ENCODE results near the gene PRKCZ.

The PRKCZ gene

GRCh38 chr1:2170211-2170610, 120.0 kb downstream of the PRKCZ start:
- WGBS (ENCODE audit: extremely low coverage, insufficient coverage, insufficient read length) = no CpG with 5 or more reads among the region's 11 CpGs
- Histone ChIP-seq H3K36me3 (ENCODE audit: control insufficient read depth in 1 of 2, insufficient read depth in 2 of 2, low read length in 2 of 2) (peaks cover 52 to 55% of the 10 kb centered on the region in 2 experiments), H2AFZ (ENCODE audit: insufficient read depth, low read length, poor library complexity) (no peak overlapping the region), H3K9ac (ENCODE audit: low read length) (no peak overlapping the region), H3K4me3 (ENCODE audit: low read depth, low read length) (no peak overlapping the region), H3K79me2 (ENCODE audit: control insufficient read depth, insufficient read depth, low read length, poor library complexity) (peaks cover 2% of the 10 kb centered on the region), H3K9me3 (ENCODE audit: insufficient read depth, low read depth, low read length) (peaks cover 5% of the 10 kb centered on the region), H3K23ac (ENCODE audit: low read length) (no peak overlapping the region), H2AK5ac (ENCODE audit: low read length) (no peak overlapping the region), H4K91ac (ENCODE audit: low read depth, low read length) (no peak overlapping the region), H3K14ac (ENCODE audit: low read length) (no peak overlapping the region), H4K12ac (ENCODE audit: low read depth, low read length) (no peak overlapping the region), H3K27ac (ENCODE audit: low read depth, low read length) (no peak overlapping the region), H3K79me1 (ENCODE audit: low read length) (peaks cover 3% of the 10 kb centered on the region), H3K4me1 (ENCODE audit: control insufficient read depth in 1 of 2, insufficient read depth in 2 of 2, low read length in 2 of 2) (peaks cover 6 to 11% of the 10 kb centered on the region in 2 experiments), H3K18ac (ENCODE audit: low read length) (no peak overlapping the region), H3K4ac (ENCODE audit: low read depth, low read length) (no peak overlapping the region), H2BK12ac (ENCODE audit: low read length) (no peak overlapping the region), H2BK5ac (ENCODE audit: low read depth, low read length, poor library complexity) (no peak overlapping the region), H3K4me2 (ENCODE audit: low read length) (no peak overlapping the region), H2BK120ac (ENCODE audit: insufficient read depth, low read length, poor library complexity) (no peak overlapping the region), H4K8ac (ENCODE audit: low read depth, low read length) (no peak overlapping the region), H3K27me3 (ENCODE audit: insufficient read depth, low read length) (no peaks in the 10 kb centered on the region)
- DNase-seq = no peak

- Histone ChIP-seq H3K4me3 (ENCODE audit: low read depth, low read length) (no peak overlapping the region), H3K14ac (ENCODE audit: low read length) (no peak overlapping the region), H3K27ac (ENCODE audit: low read depth, low read length) (no peak overlapping the region), H2AFZ (ENCODE audit: insufficient read depth, low read length, poor library complexity) (no peak overlapping the region), H3K23ac (ENCODE audit: low read length) (no peak overlapping the region), H2BK12ac (ENCODE audit: low read length) (no peak overlapping the region), H3K9ac (ENCODE audit: low read length) (no peak overlapping the region), H3K9me3 (ENCODE audit: insufficient read depth, low read depth, low read length) (peaks cover 5% of the 10 kb centered on the region), H2BK5ac (ENCODE audit: low read depth, low read length, poor library complexity) (no peak overlapping the region), H4K12ac (ENCODE audit: low read depth, low read length) (no peak overlapping the region), H4K91ac (ENCODE audit: low read depth, low read length) (no peak overlapping the region), H3K27me3 (ENCODE audit: insufficient read depth, low read length) (no peaks in the 10 kb centered on the region), H4K8ac (ENCODE audit: low read depth, low read length) (no peak overlapping the region), H3K4me2 (ENCODE audit: low read length) (no peak overlapping the region), H3K4me1 (ENCODE audit: control insufficient read depth in 1 of 2, insufficient read depth in 2 of 2, low read length in 2 of 2) (no peaks in the 10 kb centered on the region), H2BK120ac (ENCODE audit: insufficient read depth, low read length, poor library complexity) (no peak overlapping the region), H3K79me1 (ENCODE audit: low read length) (no peaks in the 10 kb centered on the region), H3K36me3 (ENCODE audit: control insufficient read depth in 1 of 2, insufficient read depth in 2 of 2, low read length in 2 of 2) (peaks cover 63 to 64% of the 10 kb centered on the region in 2 experiments), H3K4ac (ENCODE audit: low read depth, low read length) (no peak overlapping the region), H3K18ac (ENCODE audit: low read length) (no peak overlapping the region), H2AK5ac (ENCODE audit: low read length) (no peak overlapping the region), H3K79me2 (ENCODE audit: control insufficient read depth, insufficient read depth, low read length, poor library complexity) (no peaks in the 10 kb centered on the region)
- WGBS (ENCODE audit: extremely low coverage, insufficient coverage, insufficient read length) = no CpG with 5 or more reads among the region's 26 CpGs
- no peak for DNase-seq
Observed at GRCh38 chr1:2172012-2172411, 121.8 kb downstream of the PRKCZ start.

GRCh38 chr1:2172551-2173146, 122.4 kb downstream of the PRKCZ start:
- no peak for DNase-seq
- Histone ChIP-seq H2BK5ac (ENCODE audit: low read depth, low read length, poor library complexity) (no peak overlapping the region), H2AFZ (ENCODE audit: insufficient read depth, low read length, poor library complexity) (no peak overlapping the region), H3K9me3 (ENCODE audit: insufficient read depth, low read depth, low read length) (peaks cover 5% of the 10 kb centered on the region), H3K79me2 (ENCODE audit: control insufficient read depth, insufficient read depth, low read length, poor library complexity) (no peaks in the 10 kb centered on the region), H3K4me3 (ENCODE audit: low read depth, low read length) (peak overlapping the region; percentile 43), H3K4ac (ENCODE audit: low read depth, low read length) (no peak overlapping the region), H3K14ac (ENCODE audit: low read length) (no peak overlapping the region), H3K4me1 (ENCODE audit: control insufficient read depth in 1 of 2, insufficient read depth in 2 of 2, low read length in 2 of 2) (no peaks in the 10 kb centered on the region), H2AK5ac (ENCODE audit: low read length) (no peak overlapping the region), H4K91ac (ENCODE audit: low read depth, low read length) (no peak overlapping the region), H2BK12ac (ENCODE audit: low read length) (no peak overlapping the region), H4K8ac (ENCODE audit: low read depth, low read length) (no peak overlapping the region), H3K36me3 (ENCODE audit: control insufficient read depth in 1 of 2, insufficient read depth in 2 of 2, low read length in 2 of 2) (peaks cover 67 to 69% of the 10 kb centered on the region in 2 experiments), H4K12ac (ENCODE audit: low read depth, low read length) (no peak overlapping the region), H3K27ac (ENCODE audit: low read depth, low read length) (no peak overlapping the region), H2BK120ac (ENCODE audit: insufficient read depth, low read length, poor library complexity) (no peak overlapping the region), H3K9ac (ENCODE audit: low read length) (no peak overlapping the region), H3K27me3 (ENCODE audit: insufficient read depth, low read length) (no peaks in the 10 kb centered on the region), H3K18ac (ENCODE audit: low read length) (no peak overlapping the region), H3K23ac (ENCODE audit: low read length) (no peak overlapping the region), H3K79me1 (ENCODE audit: low read length) (no peaks in the 10 kb centered on the region), H3K4me2 (ENCODE audit: low read length) (no peak overlapping the region)
- WGBS (ENCODE audit: extremely low coverage, insufficient coverage, insufficient read length) = no CpG with 5 or more reads among the region's 33 CpGs

- Histone ChIP-seq H3K9me3 (ENCODE audit: insufficient read depth, low read depth, low read length) (peaks cover 3% of the 10 kb centered on the region), H3K4me1 (ENCODE audit: control insufficient read depth in 1 of 2, insufficient read depth in 2 of 2, low read length in 2 of 2) (no peaks in the 10 kb centered on the region), H2BK12ac (ENCODE audit: low read length) (no peak overlapping the region), H3K4me2 (ENCODE audit: low read length) (no peak overlapping the region), H2AFZ (ENCODE audit: insufficient read depth, low read length, poor library complexity) (no peak overlapping the region), H3K18ac (ENCODE audit: low read length) (no peak overlapping the region), H4K12ac (ENCODE audit: low read depth, low read length) (no peak overlapping the region), H3K27ac (ENCODE audit: low read depth, low read length) (no peak overlapping the region), H3K4me3 (ENCODE audit: low read depth, low read length) (no peak overlapping the region), H4K8ac (ENCODE audit: low read depth, low read length) (no peak overlapping the region), H2BK120ac (ENCODE audit: insufficient read depth, low read length, poor library complexity) (no peak overlapping the region), H2AK5ac (ENCODE audit: low read length) (no peak overlapping the region), H4K91ac (ENCODE audit: low read depth, low read length) (no peak overlapping the region), H3K9ac (ENCODE audit: low read length) (no peak overlapping the region), H2BK5ac (ENCODE audit: low read depth, low read length, poor library complexity) (no peak overlapping the region), H3K36me3 (ENCODE audit: control insufficient read depth in 1 of 2, insufficient read depth in 2 of 2, low read length in 2 of 2) (peaks cover 75 to 76% of the 10 kb centered on the region in 2 experiments), H3K14ac (ENCODE audit: low read length) (no peak overlapping the region), H3K27me3 (ENCODE audit: insufficient read depth, low read length) (no peaks in the 10 kb centered on the region), H3K79me2 (ENCODE audit: control insufficient read depth, insufficient read depth, low read length, poor library complexity) (no peaks in the 10 kb centered on the region), H3K79me1 (ENCODE audit: low read length) (no peaks in the 10 kb centered on the region), H3K23ac (ENCODE audit: low read length) (no peak overlapping the region), H3K4ac (ENCODE audit: low read depth, low read length) (no peak overlapping the region)
- WGBS (ENCODE audit: extremely low coverage, insufficient coverage, insufficient read length) = no CpG with 5 or more reads among the region's 37 CpGs
- DNase-seq = no peak
Observed at GRCh38 chr1:2173546-2174347, 123.5 kb downstream of the PRKCZ start.
